Measurements from ENCODE around the gene FAM83D.

Gene FAM83D

DNA sequence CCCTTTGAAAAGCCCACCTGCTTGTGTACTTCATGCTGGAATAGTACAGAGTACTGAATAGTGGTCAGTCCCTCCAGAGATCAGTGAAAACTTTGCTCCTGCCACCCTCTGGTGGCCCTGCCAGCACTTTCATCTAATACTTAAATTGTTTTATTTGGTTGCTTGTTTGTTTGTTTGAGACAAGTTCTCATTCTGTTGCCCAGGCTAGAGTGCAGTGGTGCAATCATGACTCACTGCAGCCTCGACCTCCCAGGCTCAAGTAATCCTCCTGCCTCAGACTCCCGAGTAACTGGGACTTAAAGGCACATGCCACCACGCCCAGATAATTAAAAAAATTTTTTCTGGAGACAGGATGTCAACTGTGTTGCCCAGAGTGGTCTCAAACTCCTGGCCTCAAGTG lies 9.1 kb downstream of the FAM83D start:
- Histone ChIP-seq H3K27me3 (ENCODE audit: low read depth, low read length) (no peaks in the 10 kb centered on the region), H3K4me1 (ENCODE audit: low read length) (peaks cover 39% of the 10 kb centered on the region), H3K27ac (ENCODE audit: low read length) (no peak overlapping the region), H3K9ac (ENCODE audit: low read length) (no peak overlapping the region), H3K36me3 (replicated peaks; ENCODE audit: low read depth, low read length) (peaks cover 60% of the 10 kb centered on the region), H3K4me2 (ENCODE audit: low read length) (no peak overlapping the region), H3K4me3 (ENCODE audit: low read length) (no peak overlapping the region), H3K79me2 (ENCODE audit: low read length) (peaks cover 100% of the 10 kb centered on the region), H4K20me1 (ENCODE audit: insufficient read depth, low read length) (peaks cover 93% of the 10 kb centered on the region), H3K9me3 (ENCODE audit: insufficient read depth, low read length) (no peaks in the 10 kb centered on the region), H2AFZ (ENCODE audit: low read depth, low read length) (no peak overlapping the region)
- TF ChIP-seq, protein P1, sequence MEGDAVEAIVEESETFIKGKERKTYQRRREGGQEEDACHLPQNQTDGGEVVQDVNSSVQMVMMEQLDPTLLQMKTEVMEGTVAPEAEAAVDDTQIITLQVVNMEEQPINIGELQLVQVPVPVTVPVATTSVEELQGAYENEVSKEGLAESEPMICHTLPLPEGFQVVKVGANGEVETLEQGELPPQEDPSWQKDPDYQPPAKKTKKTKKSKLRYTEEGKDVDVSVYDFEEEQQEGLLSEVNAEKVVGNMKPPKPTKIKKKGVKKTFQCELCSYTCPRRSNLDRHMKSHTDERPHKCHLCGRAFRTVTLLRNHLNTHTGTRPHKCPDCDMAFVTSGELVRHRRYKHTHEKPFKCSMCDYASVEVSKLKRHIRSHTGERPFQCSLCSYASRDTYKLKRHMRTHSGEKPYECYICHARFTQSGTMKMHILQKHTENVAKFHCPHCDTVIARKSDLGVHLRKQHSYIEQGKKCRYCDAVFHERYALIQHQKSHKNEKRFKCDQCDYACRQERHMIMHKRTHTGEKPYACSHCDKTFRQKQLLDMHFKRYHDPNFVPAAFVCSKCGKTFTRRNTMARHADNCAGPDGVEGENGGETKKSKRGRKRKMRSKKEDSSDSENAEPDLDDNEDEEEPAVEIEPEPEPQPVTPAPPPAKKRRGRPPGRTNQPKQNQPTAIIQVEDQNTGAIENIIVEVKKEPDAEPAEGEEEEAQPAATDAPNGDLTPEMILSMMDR (IDR thresholded peaks at IDR 0.05; ENCODE audit: low read depth, low read length) = peak; percentile 48
- TF ChIP-seq EZH2phosphoT487 (IDR thresholded peaks at IDR 0.05; ENCODE audit: low read depth) = no peak

- H3K79me2 ChIP-seq (ENCODE audit: low read length) = peaks cover 100% of the 10 kb centered on the region
- peaks cover 96% of the 10 kb centered on the region for H4K20me1 ChIP-seq (ENCODE audit: insufficient read depth, low read length)
- H3K9ac ChIP-seq (ENCODE audit: low read length) = no peak overlapping the region
- peaks cover 38% of the 10 kb centered on the region for H3K4me1 ChIP-seq (ENCODE audit: low read length)
- TF ChIP-seq EZH2phosphoT487 (IDR thresholded peaks at IDR 0.05; ENCODE audit: low read depth) = no peak
- TF ChIP-seq, protein P1 (IDR thresholded peaks at IDR 0.05; ENCODE audit: low read depth, low read length) = no peak
- H3K9me3 ChIP-seq (ENCODE audit: insufficient read depth, low read length) = no peaks in the 10 kb centered on the region
- no peak overlapping the region; the same call in 1 of the 2 replicates for H3K27ac ChIP-seq (ENCODE audit: low read length)
- no peak overlapping the region for H3K4me2 ChIP-seq (ENCODE audit: low read length)
- H2AFZ ChIP-seq (ENCODE audit: low read depth, low read length) = no peak overlapping the region
- no peak overlapping the region for H3K4me3 ChIP-seq (ENCODE audit: low read length)
- no peaks in the 10 kb centered on the region for H3K27me3 ChIP-seq (ENCODE audit: low read depth, low read length)
- peaks cover 66% of the 10 kb centered on the region for H3K36me3 ChIP-seq (replicated peaks; ENCODE audit: low read depth, low read length)
Measured at GRCh38 chr20:38935967-38936407, 9.8 kb downstream of the FAM83D start.

- Histone ChIP-seq H3K27me3 (ENCODE audit: low read depth, low read length) (no peaks in the 10 kb centered on the region), H3K4me1 (ENCODE audit: low read length) (peaks cover 27% of the 10 kb centered on the region), H3K36me3 (replicated peaks; ENCODE audit: low read depth, low read length) (peaks cover 72% of the 10 kb centered on the region), H3K4me3 (ENCODE audit: low read length) (no peak overlapping the region), H3K4me2 (ENCODE audit: low read length) (no peak overlapping the region), H3K9ac (ENCODE audit: low read length) (no peak overlapping the region), H3K27ac (ENCODE audit: low read length) (no peak overlapping the region), H3K9me3 (ENCODE audit: insufficient read depth, low read length) (no peaks in the 10 kb centered on the region), H2AFZ (ENCODE audit: low read depth, low read length) (no peak overlapping the region), H4K20me1 (ENCODE audit: insufficient read depth, low read length) (peaks cover 93% of the 10 kb centered on the region), H3K79me2 (ENCODE audit: low read length) (peaks cover 100% of the 10 kb centered on the region)
- TF ChIP-seq EZH2phosphoT487 (IDR thresholded peaks at IDR 0.05; ENCODE audit: low read depth) = no peak
- TF ChIP-seq, protein P1 (IDR thresholded peaks at IDR 0.05; ENCODE audit: low read depth, low read length) = no peak
Measured at GRCh38 chr20:38937000-38937399, 10.8 kb downstream of the FAM83D start.

- Histone ChIP-seq H3K4me1 (ENCODE audit: low read length) (peaks cover 17% of the 10 kb centered on the region), H3K9me3 (ENCODE audit: insufficient read depth, low read length) (no peaks in the 10 kb centered on the region), H3K79me2 (ENCODE audit: low read length) (peaks cover 100% of the 10 kb centered on the region), H2AFZ (ENCODE audit: low read depth, low read length) (no peak overlapping the region), H3K27me3 (ENCODE audit: low read depth, low read length) (no peaks in the 10 kb centered on the region), H3K4me2 (ENCODE audit: low read length) (no peak overlapping the region), H3K36me3 (replicated peaks; ENCODE audit: low read depth, low read length) (peaks cover 80% of the 10 kb centered on the region), H3K27ac (ENCODE audit: low read length) (no peak overlapping the region), H3K9ac (ENCODE audit: low read length) (no peak overlapping the region), H4K20me1 (ENCODE audit: insufficient read depth, low read length) (peaks cover 83% of the 10 kb centered on the region), H3K4me3 (ENCODE audit: low read length) (no peak overlapping the region)
- TF ChIP-seq, protein P1 (IDR thresholded peaks at IDR 0.05; ENCODE audit: low read depth, low read length) = no peak
- TF ChIP-seq EZH2phosphoT487 (IDR thresholded peaks at IDR 0.05; ENCODE audit: low read depth) = no peak
Measured at GRCh38 chr20:38937978-38938473, 11.8 kb downstream of the FAM83D start.

Data from OCI-LY3 (cell line).